ENCODE results near the gene ADAM11.
A peak's percentile ranks its signal among the peaks of the same experiment; 100 is the strongest.

The ADAM11 gene

GRCh38 chr17:44757045-44757917 lies 1.5 kb upstream of the ADAM11 start:
- DNase-seq (ENCODE audit: low spot score), result no peak

- no peak for DNase-seq (ENCODE audit: low spot score)
Measured at GRCh38 chr17:44757918-44758413, 822 bp upstream of the ADAM11 start.

- no peak for DNase-seq (ENCODE audit: low spot score)
Measured at GRCh38 chr17:44759086-44759915, 513 bp downstream of the ADAM11 start.

GRCh38 chr17:44759916-44760243 lies 1.1 kb downstream of the ADAM11 start:
- DNase-seq (ENCODE audit: low spot score), result no peak

- DNase-seq (ENCODE audit: low spot score), result no peak
Measured at GRCh38 chr17:44760474-44761308, 1.9 kb downstream of the ADAM11 start.

- DNase-seq (ENCODE audit: low spot score), result no peak
Measured at GRCh38 chr17:44761932-44762810, 3.4 kb downstream of the ADAM11 start.

- no peak for DNase-seq (ENCODE audit: low spot score)
Measured at GRCh38 chr17:44763170-44763569, 4.4 kb downstream of the ADAM11 start.

GRCh38 chr17:44765965-44766364 lies 7.2 kb downstream of the ADAM11 start:
- DNase-seq (ENCODE audit: low spot score), result no peak

GRCh38 chr17:44766409-44767038 lies 7.7 kb downstream of the ADAM11 start:
- DNase-seq (ENCODE audit: low spot score), result no peak

GRCh38 chr17:44767493-44767892 lies 8.7 kb downstream of the ADAM11 start:
- no peak for DNase-seq (ENCODE audit: low spot score)

GRCh38 chr17:44768505-44769142 lies 9.8 kb downstream of the ADAM11 start:
- no peak for DNase-seq (ENCODE audit: low spot score)

GRCh38 chr17:44769230-44769629 lies 10.4 kb downstream of the ADAM11 start:
- no peak for DNase-seq (ENCODE audit: low spot score)

GRCh38 chr17:44769647-44770084 lies 10.9 kb downstream of the ADAM11 start:
- no peak for DNase-seq (ENCODE audit: low spot score)

- DNase-seq (ENCODE audit: low spot score), result no peak
Measured at GRCh38 chr17:44770166-44770925, 11.6 kb downstream of the ADAM11 start.

GRCh38 chr17:44772308-44773045 lies 13.7 kb downstream of the ADAM11 start:
- DNase-seq (ENCODE audit: low spot score), result no peak

GRCh38 chr17:44773140-44773539 lies 14.4 kb downstream of the ADAM11 start:
- no peak for DNase-seq (ENCODE audit: low spot score)

GRCh38 chr17:44774271-44775135 lies 15.7 kb downstream of the ADAM11 start:
- peak; percentile 95 for DNase-seq (ENCODE audit: low spot score)
